ENCODE results near the gene PSMD1. TPM values are rescaled to one million over a fixed set of nuclear protein-coding genes. Genes with fewer than 3 reads are reported as not detected.
"Not testable (repeated sequence)": the region's sequence is repeated elsewhere in the genome, so short reads cannot be mapped to it uniquely, and the experiment has no call there.

Gene PSMD1
- total RNA-seq, 1 donor from 2014 or later: 99.9 TPM

- Mint-ChIP-seq H3K4me3 (no peak overlapping the region), H3K27me3 (no peaks in the 10 kb centered on the region), H3K36me3 (ENCODE audit: low read depth) (peaks cover 83% of the 10 kb centered on the region), H3K27ac (no peak overlapping the region), H3K4me1 (no peaks in the 10 kb centered on the region), H3K9me3 (no peaks in the 10 kb centered on the region)
- ChIA-PET POLR2A (no interaction called here), CTCF (no interaction called here)
- TF ChIP-seq, protein P1, sequence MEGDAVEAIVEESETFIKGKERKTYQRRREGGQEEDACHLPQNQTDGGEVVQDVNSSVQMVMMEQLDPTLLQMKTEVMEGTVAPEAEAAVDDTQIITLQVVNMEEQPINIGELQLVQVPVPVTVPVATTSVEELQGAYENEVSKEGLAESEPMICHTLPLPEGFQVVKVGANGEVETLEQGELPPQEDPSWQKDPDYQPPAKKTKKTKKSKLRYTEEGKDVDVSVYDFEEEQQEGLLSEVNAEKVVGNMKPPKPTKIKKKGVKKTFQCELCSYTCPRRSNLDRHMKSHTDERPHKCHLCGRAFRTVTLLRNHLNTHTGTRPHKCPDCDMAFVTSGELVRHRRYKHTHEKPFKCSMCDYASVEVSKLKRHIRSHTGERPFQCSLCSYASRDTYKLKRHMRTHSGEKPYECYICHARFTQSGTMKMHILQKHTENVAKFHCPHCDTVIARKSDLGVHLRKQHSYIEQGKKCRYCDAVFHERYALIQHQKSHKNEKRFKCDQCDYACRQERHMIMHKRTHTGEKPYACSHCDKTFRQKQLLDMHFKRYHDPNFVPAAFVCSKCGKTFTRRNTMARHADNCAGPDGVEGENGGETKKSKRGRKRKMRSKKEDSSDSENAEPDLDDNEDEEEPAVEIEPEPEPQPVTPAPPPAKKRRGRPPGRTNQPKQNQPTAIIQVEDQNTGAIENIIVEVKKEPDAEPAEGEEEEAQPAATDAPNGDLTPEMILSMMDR (IDR thresholded peaks at IDR 0.05): no peak
- intact Hi-C loops (cut with micrococcal nuclease): no loop called here
- DNase-seq (no peak), ATAC-seq (ENCODE audit: low read depth) (no peak)
Observed at GRCh38 chr2:231088754-231089153, 32.1 kb downstream of the PSMD1 start.

GRCh38 chr2:231093933-231094332 is 37.3 kb downstream of the PSMD1 start:
- H3K27ac Mint-ChIP-seq: no peak overlapping the region
- ChIA-PET CTCF (no interaction called here), POLR2A (no interaction called here)
- ATAC-seq (ENCODE audit: low read depth): no peak
- H3K9me3 Mint-ChIP-seq: peaks cover 15% of the 10 kb centered on the region
- no peaks in the 10 kb centered on the region for H3K27me3 Mint-ChIP-seq
- DNase-seq: no peak
- H3K4me1 Mint-ChIP-seq: no peaks in the 10 kb centered on the region
- intact Hi-C loops (cut with micrococcal nuclease): no loop called here
- TF ChIP-seq, protein P1 (IDR thresholded peaks at IDR 0.05): no peak
- H3K4me3 Mint-ChIP-seq: no peak overlapping the region
- H3K36me3 Mint-ChIP-seq (ENCODE audit: low read depth): peaks cover 89% of the 10 kb centered on the region

GRCh38 chr2:231094736-231095346 is 38.2 kb downstream of the PSMD1 start:
- ATAC-seq (ENCODE audit: low read depth) (no peak), DNase-seq (no peak)
- CTCF ChIA-PET: interaction anchor here (1.4 kb wide), 1 partner anchor 9 kb away, joined by 4 read pairs; no protein-coding TSS in a partner anchor
- Mint-ChIP-seq H3K36me3 (ENCODE audit: low read depth) (peaks cover 90% of the 10 kb centered on the region), H3K27ac (no peak overlapping the region), H3K4me3 (no peak overlapping the region), H3K4me1 (no peaks in the 10 kb centered on the region), H3K9me3 (peaks cover 18% of the 10 kb centered on the region), H3K27me3 (no peaks in the 10 kb centered on the region)
- intact Hi-C loops (cut with micrococcal nuclease): no loop called here
- TF ChIP-seq, protein P1 (IDR thresholded peaks at IDR 0.05): no peak
- POLR2A ChIA-PET: no interaction called here

GRCh38 chr2:231099918-231100317 is 43.3 kb downstream of the PSMD1 start:
- Mint-ChIP-seq H3K27ac (no peak overlapping the region), H3K36me3 (ENCODE audit: low read depth) (peaks cover 69% of the 10 kb centered on the region), H3K4me1 (peaks cover 3% of the 10 kb centered on the region), H3K9me3 (peaks cover 21% of the 10 kb centered on the region), H3K27me3 (no peaks in the 10 kb centered on the region), H3K4me3 (no peak overlapping the region)
- no peak for ATAC-seq (ENCODE audit: low read depth)
- DNase-seq: no peak
- TF ChIP-seq, protein P1 (IDR thresholded peaks at IDR 0.05): no peak
- POLR2A ChIA-PET: no interaction called here
- CTCF ChIA-PET: no interaction called here
- intact Hi-C loops (cut with micrococcal nuclease): loop anchor here (10.0 kb wide), 1 partner anchor 195 kb away; no protein-coding TSS in a partner anchor

- CTCF ChIA-PET; H3K4me3 Mint-ChIP-seq; DNase-seq; POLR2A ChIA-PET; ATAC-seq (ENCODE audit: low read depth); H3K4me1 Mint-ChIP-seq; H3K27ac Mint-ChIP-seq; H3K27me3 Mint-ChIP-seq: not testable (repeated sequence)
- peaks cover 65% of the 10 kb centered on the region for H3K36me3 Mint-ChIP-seq (ENCODE audit: low read depth)
- peaks cover 21% of the 10 kb centered on the region for H3K9me3 Mint-ChIP-seq
- intact Hi-C loops (cut with micrococcal nuclease): loop anchor here (10.0 kb wide), 1 partner anchor 194 kb away; no protein-coding TSS in a partner anchor
Observed at GRCh38 chr2:231100321-231100720, 43.7 kb downstream of the PSMD1 start.
